A673 (cell line): ENCODE results near the gene FAM89A. TPM values are rescaled to one million over a fixed set of nuclear protein-coding genes. Genes with fewer than 3 reads are reported as not detected.
"Not testable (repeated sequence)": the region's sequence is repeated elsewhere in the genome, so short reads cannot be mapped to it uniquely, and the experiment has no call there.

Experiments used
- BruUV-seq: library from RNA; stranded (reverse); fragments of 400-500 nt; replicated peaks from 2 replicates; lab custom pipeline; 2021; lab: Mats Ljungman, UMichigan
- CTCF ChIA-PET: fragments of 300-600 bp; sonication (Branson Sonifier 250); formaldehyde crosslinking; loops from one replicate; lab custom pipeline; 2022; ENCODE audit warnings: antibody characterized with exemption; lab: Charles Lee
- POLR2A ChIA-PET: fragments of 300-600 bp; sonication (Branson Sonifier 250); formaldehyde crosslinking; loops from one replicate; lab custom pipeline; 2022; ENCODE audit warnings: antibody characterized with exemption; ENCODE audit not compliant: low non-redundant PET; lab: Charles Lee
- DNase-seq: peaks from one replicate; pipeline ENCODE4 v3.0.0-alpha.2; 2015; ENCODE audit warnings: low spot score
- H3K27ac ChIP-seq: fragments of 200-600 bp; sonication (generic); 2 replicates; pipeline ENCODE4 v1.5.1; 2016; ENCODE audit warnings: mixed run types, low read depth, mild to moderate bottlenecking, mixed read lengths, antibody characterized with exemption, low read length; ENCODE audit not compliant: poor library complexity, severe bottlenecking
- H3K27me3 ChIP-seq: fragments of 200-600 bp; sonication (generic); replicated peaks from 2 replicates; pipeline ENCODE4 v1.6.1; 2017; ENCODE audit warnings: mixed run types, low read depth, mild to moderate bottlenecking, mixed read lengths, antibody characterized with exemption, low read length; ENCODE audit not compliant: insufficient read depth, poor library complexity
- H3K36me3 ChIP-seq: fragments of 200-600 bp; sonication (generic); 2 replicates; pipeline ENCODE4 v1.6.1; 2016; ENCODE audit warnings: mixed run types, mild to moderate bottlenecking, mixed read lengths, antibody characterized with exemption, low read length; ENCODE audit not compliant: insufficient read depth, poor library complexity, severe bottlenecking
- H3K4me1 ChIP-seq: fragments of 200-600 bp; sonication (generic); 2 replicates; pipeline ENCODE4 v1.6.1; 2017; ENCODE audit warnings: mixed run types, mild to moderate bottlenecking, mixed read lengths, antibody characterized with exemption, low read length; ENCODE audit not compliant: insufficient read depth, poor library complexity, severe bottlenecking
- H3K4me3 ChIP-seq: fragments of 200-600 bp; sonication (generic); 2 replicates; pipeline ENCODE4 v1.5.1; 2016; ENCODE audit warnings: low read depth, mixed run types, mild to moderate bottlenecking, mixed read lengths, low read length; ENCODE audit not compliant: poor library complexity, severe bottlenecking
- H3K9me3 ChIP-seq: fragments of 200-600 bp; sonication (generic); 2 replicates; pipeline ENCODE4 v1.6.1; 2016; ENCODE audit warnings: mixed run types, low read depth, mild to moderate bottlenecking, mixed read lengths, antibody characterized with exemption, low read length; ENCODE audit not compliant: poor library complexity, severe bottlenecking
- CTCF ChIP-seq: fragments of 300-800, 200-600 bp; sonication (generic); conservative IDR thresholded peaks from 2 replicates; pipeline ENCODE4 v1.5.1; 2017; ENCODE audit warnings: low read depth, mild to moderate bottlenecking, antibody characterized with exemption, low read length, moderate library complexity, mixed read lengths
- EZH2 ChIP-seq: fragments of 200-600 bp; sonication (generic); IDR thresholded peaks from 2 replicates; pipeline ENCODE4 v1.6.1; 2017; ENCODE audit warnings: borderline replicate concordance, low read depth, mild to moderate bottlenecking, mixed read lengths, antibody characterized with exemption, low read length; ENCODE audit not compliant: poor library complexity, severe bottlenecking
- intact Hi-C: fragments of 100-400 bp; cut with micrococcal nuclease; formaldehyde crosslinking; loops from one replicate; pipeline ENCODE4 v1.10.0; 2022; ENCODE audit not compliant: unreplicated experiment
- total RNA-seq: library from RNA; stranded (reverse); gene quantifications from 2 replicates; pipeline ENCODE4 v1.2.3, GENCODE V29; 2021

Gene FAM89A
- total RNA-seq, 1 experiment from 2014 or later: 12.1 TPM

- TF ChIP-seq EZH2: no peak
- TF ChIP-seq CTCF: no peak
- no peak for DNase-seq
- POLR2A ChIA-PET: no interaction called here
- Histone ChIP-seq H3K9me3 (no peaks in the 10 kb centered on the region), H3K27ac (no peak overlapping the region), H3K4me3 (no peak overlapping the region), H3K27me3 (peaks cover 19% of the 10 kb centered on the region), H3K4me1 (peaks cover 6% of the 10 kb centered on the region), H3K36me3 (no peaks in the 10 kb centered on the region)
- intact Hi-C loops: no loop called here
- no TSS peak for BruUV-seq
- CTCF ChIA-PET: no interaction called here
Measured at GRCh38 chr1:231050395-231050794, 10.3 kb upstream of the FAM89A start.

GRCh38 chr1:231049121-231049979 lies 9.3 kb upstream of the FAM89A start:
- no TSS peak for BruUV-seq
- Histone ChIP-seq H3K4me3 (no peak overlapping the region), H3K27me3 (peaks cover 27% of the 10 kb centered on the region), H3K27ac (no peak overlapping the region), H3K9me3 (peaks cover 6% of the 10 kb centered on the region), H3K36me3 (no peaks in the 10 kb centered on the region), H3K4me1 (peaks cover 6% of the 10 kb centered on the region)
- intact Hi-C loops: no loop called here
- CTCF ChIA-PET: no interaction called here
- TF ChIP-seq CTCF (no peak), EZH2 (no peak)
- no peak for DNase-seq
- POLR2A ChIA-PET: no interaction called here

GRCh38 chr1:231048419-231048818 lies 8.4 kb upstream of the FAM89A start:
- BruUV-seq, DNase-seq, CTCF ChIA-PET, H3K4me1 ChIP-seq, intact Hi-C loops, H3K4me3 ChIP-seq, H3K9me3 ChIP-seq, H3K36me3 ChIP-seq, POLR2A ChIA-PET, H3K27ac ChIP-seq: not testable (repeated sequence)
- peaks cover 35% of the 10 kb centered on the region for H3K27me3 ChIP-seq

- intact Hi-C loops, H3K4me1 ChIP-seq, POLR2A ChIA-PET, CTCF ChIA-PET, H3K4me3 ChIP-seq, H3K9me3 ChIP-seq, BruUV-seq, DNase-seq, H3K27ac ChIP-seq, H3K36me3 ChIP-seq: not testable (repeated sequence)
- peaks cover 35% of the 10 kb centered on the region for H3K27me3 ChIP-seq
Measured at GRCh38 chr1:231047529-231047928, 7.5 kb upstream of the FAM89A start.
